HK-2 (cell line): Measurements from ENCODE around the gene MTR.
"Not testable (repeated sequence)": the region's sequence is repeated elsewhere in the genome, so short reads cannot be mapped to it uniquely, and the experiment has no call there.

Experiments
- DNase-seq: peaks from one replicate; pipeline ENCODE4 v3.0.0-alpha.2; 2018; ENCODE audit not compliant: unreplicated experiment

MTR gene

GRCh38 chr1:236904892-236905741 lies 110.0 kb downstream of the MTR start:
- DNase-seq = peak; percentile 16

GRCh38 chr1:236907205-236907604 lies 112.1 kb downstream of the MTR start:
- no peak for DNase-seq

GRCh38 chr1:236908669-236909068 lies 113.6 kb downstream of the MTR start:
- DNase-seq = no peak

GRCh38 chr1:236911047-236911446 lies 116.0 kb downstream of the MTR start:
- DNase-seq = not testable (repeated sequence)

- peak; percentile 14 for DNase-seq
Observed at GRCh38 chr1:236913371-236914037, 118.4 kb downstream of the MTR start.

GRCh38 chr1:236914375-236914774 lies 119.3 kb downstream of the MTR start:
- DNase-seq = no peak

- no peak for DNase-seq
Observed at GRCh38 chr1:236916131-236916800, 121.2 kb downstream of the MTR start.

- no peak for DNase-seq
Observed at GRCh38 chr1:236917448-236917847, 122.4 kb downstream of the MTR start.

GRCh38 chr1:236920286-236920894 lies 125.3 kb downstream of the MTR start:
- DNase-seq = no peak

- DNase-seq = no peak
Observed at GRCh38 chr1:236921610-236922009, 126.5 kb downstream of the MTR start.

GRCh38 chr1:236922190-236922589 lies 127.1 kb downstream of the MTR start:
- DNase-seq = no peak

GRCh38 chr1:236925386-236925785 lies 130.3 kb downstream of the MTR start:
- no peak for DNase-seq

- DNase-seq = no peak
Observed at GRCh38 chr1:236930503-236930902, 135.4 kb downstream of the MTR start.

- DNase-seq = no peak
Observed at GRCh38 chr1:236938760-236939159, 143.7 kb downstream of the MTR start.

GRCh38 chr1:236942431-236942830 lies 147.3 kb downstream of the MTR start:
- no peak for DNase-seq

- no peak for DNase-seq
Observed at GRCh38 chr1:236944556-236944955, 149.5 kb downstream of the MTR start.

GRCh38 chr1:236945002-236945401 lies 149.9 kb downstream of the MTR start:
- DNase-seq = no peak

GRCh38 chr1:236947794-236948193 lies 152.7 kb downstream of the MTR start:
- DNase-seq = no peak

- no peak for DNase-seq
Observed at GRCh38 chr1:236948381-236948780, 153.3 kb downstream of the MTR start.

GRCh38 chr1:236948996-236949395 lies 153.9 kb downstream of the MTR start:
- no peak for DNase-seq

GRCh38 chr1:236950365-236950764 lies 155.3 kb downstream of the MTR start:
- no peak for DNase-seq

- DNase-seq = no peak
Observed at GRCh38 chr1:236951672-236952071, 156.6 kb downstream of the MTR start.
